SIG-M5 treated with dmso at 0.1 percent for 504 hours (cell line): ENCODE results near the gene SSUH2.
"Not testable (repeated sequence)": the region's sequence is repeated elsewhere in the genome, so short reads cannot be mapped to it uniquely, and the experiment has no call there.

Experiments
- DNase-seq: peaks from one replicate; lab custom pipeline; 2025; ENCODE audit not compliant: unreplicated experiment; lab: John Stamatoyannopoulos, UW

Gene SSUH2

GRCh38 chr3:8584661-8585060 is 59.9 kb downstream of the SSUH2 start:
- no peak for DNase-seq

GRCh38 chr3:8581806-8582445 is 62.7 kb downstream of the SSUH2 start:
- no peak for DNase-seq

- DNase-seq, result no peak
Measured at GRCh38 chr3:8581373-8581772, 63.2 kb downstream of the SSUH2 start.

GRCh38 chr3:8580434-8580833 is 64.2 kb downstream of the SSUH2 start:
- DNase-seq, result not testable (repeated sequence)

GRCh38 chr3:8579943-8580342 is 64.7 kb downstream of the SSUH2 start:
- no peak for DNase-seq

GRCh38 chr3:8579096-8579495 is 65.5 kb downstream of the SSUH2 start:
- no peak for DNase-seq

- no peak for DNase-seq
Measured at GRCh38 chr3:8578282-8578681, 66.3 kb downstream of the SSUH2 start.

GRCh38 chr3:8576841-8577571 is 67.6 kb downstream of the SSUH2 start:
- DNase-seq, result no peak

GRCh38 chr3:8576436-8576835 is 68.2 kb downstream of the SSUH2 start:
- DNase-seq, result no peak

- no peak for DNase-seq
Measured at GRCh38 chr3:8575364-8576104, 69.1 kb downstream of the SSUH2 start.

- DNase-seq, result no peak
Measured at GRCh38 chr3:8574670-8575322, 69.8 kb downstream of the SSUH2 start.

GRCh38 chr3:8574040-8574669 is 70.4 kb downstream of the SSUH2 start:
- no peak for DNase-seq

- DNase-seq, result no peak
Measured at GRCh38 chr3:8573342-8573926, 71.2 kb downstream of the SSUH2 start.

- no peak for DNase-seq
Measured at GRCh38 chr3:8571256-8571655, 73.3 kb downstream of the SSUH2 start.
